Endothelial cell of umbilical vein (primary cell): ENCODE measurements around the gene EFEMP1. TPM values are rescaled to one million over a fixed set of nuclear protein-coding genes. Genes with fewer than 3 reads are reported as not detected.

Source experiments
- BruUV-seq: library from RNA; stranded (reverse); fragments of 400-500 nt; replicated peaks from 2 replicates; lab custom pipeline; 2021; lab: Mats Ljungman, UMichigan
- CTCF ChIA-PET: fragments of 300-600, 350-600 bp; sonication (Branson Sonifier 250); formaldehyde crosslinking; loops from one replicate; lab custom pipeline; 2021; ENCODE audit warnings: antibody characterized with exemption, inconsistent platforms; lab: Charles Lee
- POLR2A ChIA-PET: fragments of 300-600, 350-600 bp; sonication (Branson Sonifier 250); formaldehyde crosslinking; loops from one replicate; lab custom pipeline; 2021; ENCODE audit warnings: antibody characterized with exemption, inconsistent platforms; lab: Charles Lee
- DNase-seq: peaks from one replicate; pipeline ENCODE4 v3.0.0-alpha.2; 2011; ENCODE audit warnings: low read depth, low spot score
- FAIRE-seq: peaks from 2 replicates; lab custom pipeline; 2011; peaks lifted over from hg19 to GRCh38; lab: Jason Lieb, UNC
- H2AFZ ChIP-seq: 2 replicates; pipeline ENCODE4 v1.6.0; 2012; ENCODE audit warnings: low read depth, low read length, control low read depth, inconsistent platforms
- H3K27ac ChIP-seq: 2 replicates; pipeline ENCODE4 v1.5.1; 2011; ENCODE audit warnings: low read depth, mild to moderate bottlenecking, control low read depth, low read length, moderate library complexity; ENCODE audit not compliant: insufficient read depth
- H3K27me3 ChIP-seq, 2 experiments: 2 replicates each; pipeline versions ENCODE4 v1.6.0 to v1.6.1; 2011; ENCODE audit warnings: low read length in 2 of 2, mixed read lengths in 1 of 2; ENCODE audit not compliant: control insufficient read depth in 2 of 2, insufficient read depth in 2 of 2
- H3K36me3 ChIP-seq, 2 experiments: 2 replicates in 1 of 2; 3 replicates in 1 of 2; pipeline ENCODE4 v1.5.1; 2011; ENCODE audit warnings: low read length in 2 of 2, mild to moderate bottlenecking in 1 of 2, moderate library complexity in 1 of 2; ENCODE audit not compliant: control insufficient read depth in 2 of 2, insufficient read depth in 2 of 2; ENCODE audit errors: extremely low read depth in 1 of 2
- H3K4me1 ChIP-seq: 3 replicates; pipeline ENCODE4 v1.5.1; 2011; ENCODE audit warnings: mild to moderate bottlenecking, low read length; ENCODE audit not compliant: control insufficient read depth, insufficient read depth; ENCODE audit errors: extremely low read depth
- H3K4me2 ChIP-seq: 2 replicates; pipeline ENCODE4 v1.6.1; 2011; ENCODE audit warnings: low read length, control low read depth, mixed read lengths; ENCODE audit not compliant: insufficient read depth
- H3K4me3 ChIP-seq, 3 experiments: fragments of 200-600 bp in 1 of 3; sonication (generic), shearing (Covaris generic) in 1 of 3; replicated peaks in 1 of 3; 2 replicates each; pipeline ENCODE4 v1.5.1; 2011 to 2016; ENCODE audit warnings: control low read depth in 3 of 3, low read length in 3 of 3, mild to moderate bottlenecking in 2 of 3, inconsistent platforms in 1 of 3, low read depth in 1 of 3, moderate library complexity in 1 of 3; ENCODE audit not compliant: insufficient read depth in 1 of 3
- H3K79me2 ChIP-seq: 2 replicates; pipeline ENCODE4 v1.6.0; 2012; ENCODE audit warnings: low read length, inconsistent platforms; ENCODE audit not compliant: control insufficient read depth, insufficient read depth
- H3K9ac ChIP-seq: replicated peaks from 2 replicates; pipeline ENCODE3; 2011; ENCODE audit warnings: low read length, control low read depth; ENCODE audit not compliant: insufficient read depth; ENCODE audit errors: extremely low read depth
- H3K9me1 ChIP-seq: replicated peaks from 3 replicates; pipeline ENCODE4 v1.6.0; 2011; ENCODE audit warnings: mild to moderate bottlenecking, low read length; ENCODE audit not compliant: control insufficient read depth, insufficient read depth; ENCODE audit errors: extremely low read depth
- H3K9me3 ChIP-seq: replicated peaks from 2 replicates; pipeline ENCODE4 v1.5.1; 2012; ENCODE audit warnings: low read length, inconsistent platforms; ENCODE audit not compliant: control insufficient read depth, insufficient read depth
- H4K20me1 ChIP-seq: replicated peaks from 2 replicates; pipeline ENCODE3; 2011; ENCODE audit warnings: mild to moderate bottlenecking, low read length; ENCODE audit not compliant: control insufficient read depth, insufficient read depth; ENCODE audit errors: extremely low read depth
- CTCF ChIP-seq, 2 donors: IDR thresholded peaks; 1 replicate in 1 of 2; 2 replicates in 1 of 2; pipeline ENCODE4 v1.5.1; 2011; ENCODE audit warnings: low read length in 2 of 2, mild to moderate bottlenecking in 2 of 2, moderate library complexity in 2 of 2, control low read depth in 1 of 2, inconsistent platforms in 1 of 2, low read depth in 1 of 2; ENCODE audit not compliant: insufficient read depth in 1 of 2; ENCODE audit errors: extremely low read depth in 1 of 2
- EZH2 ChIP-seq: IDR thresholded peaks from 2 replicates; pipeline ENCODE4 v1.6.1; 2012; ENCODE audit warnings: borderline replicate concordance, low read depth, mild to moderate bottlenecking, moderate library complexity, low read length, inconsistent platforms; ENCODE audit not compliant: severe bottlenecking
- FOS ChIP-seq: IDR thresholded peaks from 2 replicates; pipeline ENCODE4 v1.6.1; 2011; ENCODE audit warnings: mild to moderate bottlenecking, low read length, moderate library complexity, borderline replicate concordance; ENCODE audit not compliant: insufficient read depth
- GATA2 ChIP-seq: IDR thresholded peaks from 2 replicates; pipeline ENCODE4 v1.7.0; 2011; ENCODE audit warnings: low read depth, mild to moderate bottlenecking, moderate library complexity, mixed read lengths, low read length; ENCODE audit not compliant: insufficient read length, insufficient read depth
- JUN ChIP-seq: IDR thresholded peaks from 2 replicates; pipeline ENCODE4 v1.6.1; 2011; ENCODE audit warnings: borderline replicate concordance, low read depth; ENCODE audit not compliant: insufficient read length, insufficient read depth
- MAX ChIP-seq: IDR thresholded peaks from 2 replicates; pipeline ENCODE4 v1.6.1; 2011; ENCODE audit not compliant: insufficient read depth, insufficient read length
- MYC ChIP-seq: IDR thresholded peaks from one replicate; pipeline ENCODE4 v1.6.1; 2011; ENCODE audit warnings: mild to moderate bottlenecking, low read depth, low read length
- POLR2A ChIP-seq: IDR thresholded peaks from 2 replicates; pipeline ENCODE4 v1.6.1; 2012; ENCODE audit warnings: low read depth, mild to moderate bottlenecking, control low read depth, low read length
- POLR2AphosphoS5 ChIP-seq: IDR thresholded peaks from 2 replicates; pipeline ENCODE4 v1.6.1; 2012; ENCODE audit warnings: low read depth, mild to moderate bottlenecking, control low read depth, low read length, moderate library complexity; ENCODE audit not compliant: insufficient read depth
- dilution Hi-C: fragments of 300-500 bp; cut with MboI; formaldehyde crosslinking; loops from one replicate; pipeline ENCODE4 v1.15.0; 2019; ENCODE audit warnings: low sequenced_read_pairs; ENCODE audit not compliant: extremely low pct_ligation_motif_present
- intact Hi-C: fragments of 100-400 bp; cut with micrococcal nuclease; formaldehyde crosslinking; loops from one replicate; pipeline ENCODE4 v1.10.0; 2022
- polyA plus RNA-seq, 4 experiments: library from polyadenylated mRNA; depleted of rRNA in 3 of 4; stranded (reverse) in 3 of 4; unstranded in 1 of 4; fragments of >200 nt; gene quantifications; 2 replicates each; pipeline versions ENCODE4 v1.2.1 to v1.2.3, GENCODE V29; 2011 to 2012; ENCODE audit warnings: missing spikeins in 1 of 4
- total RNA-seq: library from RNA; stranded (reverse); gene quantifications from 2 replicates; pipeline ENCODE4 v1.2.3, GENCODE V29; 2021

Gene EFEMP1
- total and polyA plus RNA-seq, 2 donors (not counting 3 experiments of a cell fraction or from before 2014, with no cell fraction given), result 2,981 to 11,813 TPM

- no peaks in the 10 kb centered on the region for H3K4me1 ChIP-seq
- no peaks in the 10 kb centered on the region for H3K36me3 ChIP-seq
- FAIRE-seq (no peak), DNase-seq (no peak)
- H3K27me3 ChIP-seq, result no peaks in the 10 kb centered on the region
- no peak overlapping the region for H3K9ac ChIP-seq
- no peak overlapping the region for H3K4me3 ChIP-seq
- H3K9me3 ChIP-seq, result no peaks in the 10 kb centered on the region
- dilution Hi-C loops, result no loop called here
- CTCF ChIA-PET, result interaction anchor here (1.2 to 1.8 kb wide), 2 partner anchors 13 to 177 kb away, joined by 3 to 8 read pairs; no protein-coding TSS in a partner anchor
- intact Hi-C loops, result no loop called here
- POLR2A ChIA-PET, result no interaction called here
- no peaks in the 10 kb centered on the region for H3K9me1 ChIP-seq
- H2AFZ ChIP-seq, result no peak overlapping the region
- TF ChIP-seq FOS (no peak), EZH2 (no peak), GATA2 (no peak), POLR2A (no peak), MYC (no peak), MAX (no peak), POLR2AphosphoS5 (no peak), JUN (no peak), CTCF (IDR thresholded peaks at IDR 0.05; ENCODE audit: extremely low read depth in 1 of 2, insufficient read depth in 1 of 2, low read depth in 1 of 2, low read length in 2 of 2) (no peak)
- no peaks in the 10 kb centered on the region for H4K20me1 ChIP-seq
- no peak overlapping the region for H3K4me2 ChIP-seq
- no peak overlapping the region for H3K27ac ChIP-seq
- BruUV-seq, result no TSS peak
- H3K79me2 ChIP-seq, result no peaks in the 10 kb centered on the region
Measured at GRCh38 chr2:55949211-55949610, 25.6 kb upstream of the EFEMP1 start.
